Chondrocyte (in vitro differentiated cells): ENCODE results near the gene LTO1. TPM values are rescaled to one million over a fixed set of nuclear protein-coding genes. Genes with fewer than 3 reads are reported as not detected.
A peak's percentile ranks its signal among the peaks of the same experiment; 100 is the strongest.

Source experiments
- DNase-seq: peaks from one replicate; pipeline ENCODE4 v3.0.0; 2021; ENCODE audit warnings: mixed read lengths, low spot score
- H3K27ac Mint-ChIP-seq: one replicate; pipeline ENCODE4 v1.8.0; 2021; ENCODE audit warnings: mild to moderate bottlenecking, moderate library complexity, mixed read lengths; ENCODE audit not compliant: unreplicated experiment
- H3K27me3 Mint-ChIP-seq: 2 replicates; pipeline ENCODE4 v1.8.0; 2021; ENCODE audit warnings: low read depth, mixed read lengths
- H3K36me3 Mint-ChIP-seq: 2 replicates; pipeline ENCODE4 v1.8.0; 2021; ENCODE audit warnings: low read depth, mixed read lengths
- H3K4me1 Mint-ChIP-seq: 2 replicates; pipeline ENCODE4 v1.8.0; 2021; ENCODE audit warnings: low read depth, mild to moderate bottlenecking, mixed read lengths
- H3K4me3 Mint-ChIP-seq: one replicate; pipeline ENCODE4 v1.8.0; 2021; ENCODE audit warnings: mild to moderate bottlenecking, moderate library complexity, mixed read lengths; ENCODE audit not compliant: unreplicated experiment
- H3K9me3 Mint-ChIP-seq: 2 replicates; pipeline ENCODE4 v1.8.0; 2021; ENCODE audit warnings: low read depth, mixed read lengths
- long read RNA-seq: library from polyadenylated mRNA; stranded (forward); transcript quantifications from one replicate; pipeline ENCODE4 v2.0.0, GENCODE V29; 2021
- total RNA-seq: library from RNA; stranded (reverse); gene quantifications from 3 replicates; pipeline ENCODE4 v1.2.1, GENCODE V29; 2021
- TF ChIP-seq, protein P1 (sequence below): fragments of 200-600 bp; sonication (generic); IDR thresholded peaks from 2 replicates; pipeline ENCODE4 v1.5.0; 2021; ENCODE audit warnings: antibody characterized with exemption, mild to moderate bottlenecking, moderate library complexity

LTO1 gene, protein sequence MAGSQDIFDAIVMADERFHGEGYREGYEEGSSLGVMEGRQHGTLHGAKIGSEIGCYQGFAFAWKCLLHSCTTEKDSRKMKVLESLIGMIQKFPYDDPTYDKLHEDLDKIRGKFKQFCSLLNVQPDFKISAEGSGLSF
- 15.5 to 21.9 TPM (median 16.2 TPM) in 3 replicates for total RNA-seq
- long read RNA-seq, transcript LTO1-201 (5 exons, 2,478 nt) = major isoform, 8 of 17 reads
- long read RNA-seq, partial matches to known transcripts = 1 of 17 reads
- long read RNA-seq, other reads (novel, unspliced or antisense) = 4 of 17 reads

DNA sequence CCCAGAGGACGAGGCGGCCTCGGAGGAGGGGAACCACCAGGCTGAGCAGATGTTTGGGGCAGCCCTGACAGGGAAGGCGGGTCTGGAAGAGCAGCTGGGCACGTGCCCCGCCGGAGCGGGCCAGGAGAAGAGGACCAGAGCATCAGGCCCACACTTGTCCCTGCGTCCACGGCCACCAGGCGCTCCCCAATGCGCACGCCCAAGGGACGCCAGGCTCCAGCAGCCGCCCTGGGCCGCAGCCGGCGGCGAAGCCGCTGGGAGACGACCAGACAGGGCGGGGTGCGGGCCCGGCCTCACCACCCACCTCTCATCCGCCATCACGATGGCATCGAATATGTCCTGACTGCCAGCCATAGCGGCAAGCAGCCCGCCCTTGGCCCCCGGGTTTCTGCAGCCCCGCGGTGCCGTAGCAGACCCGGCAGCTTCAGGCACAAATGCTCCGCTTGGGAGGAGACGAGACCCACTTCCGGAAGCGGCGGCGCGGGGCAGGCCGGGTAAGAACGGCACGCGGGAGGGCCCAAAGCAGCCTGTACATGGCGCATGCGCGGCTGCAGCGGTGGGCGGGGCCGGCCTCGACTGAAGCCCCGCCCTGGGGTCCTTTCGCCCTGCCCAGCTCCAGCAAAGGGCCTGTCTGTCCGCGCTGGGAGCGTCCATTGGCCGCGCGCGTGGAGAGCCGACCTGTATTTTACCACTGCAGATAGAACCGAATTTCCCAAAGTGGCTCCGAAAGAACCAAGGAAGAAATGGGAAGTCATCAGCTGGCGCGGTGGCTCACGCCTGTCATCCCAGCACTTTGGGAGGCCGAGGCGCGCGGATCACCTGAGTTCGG is at the start of gene LTO1:
LTO1 (minus strand) TSS at position 468 of the 829 bp plus-strand sequence; CDS start at position 354, 114 bp downstream.
- H3K36me3 Mint-ChIP-seq = peaks cover under 1% of the 10 kb centered on the region
- no peaks in the 10 kb centered on the region for H3K27me3 Mint-ChIP-seq
- H3K27ac Mint-ChIP-seq = peak within 1 kb of the TSS; percentile 96
- H3K9me3 Mint-ChIP-seq = no peaks in the 10 kb centered on the region
- peak within 1 kb of the TSS; percentile 91 for H3K4me3 Mint-ChIP-seq
- DNase-seq = no peak
- peaks cover 26% of the 10 kb centered on the region for H3K4me1 Mint-ChIP-seq
- TF ChIP-seq, protein P1, sequence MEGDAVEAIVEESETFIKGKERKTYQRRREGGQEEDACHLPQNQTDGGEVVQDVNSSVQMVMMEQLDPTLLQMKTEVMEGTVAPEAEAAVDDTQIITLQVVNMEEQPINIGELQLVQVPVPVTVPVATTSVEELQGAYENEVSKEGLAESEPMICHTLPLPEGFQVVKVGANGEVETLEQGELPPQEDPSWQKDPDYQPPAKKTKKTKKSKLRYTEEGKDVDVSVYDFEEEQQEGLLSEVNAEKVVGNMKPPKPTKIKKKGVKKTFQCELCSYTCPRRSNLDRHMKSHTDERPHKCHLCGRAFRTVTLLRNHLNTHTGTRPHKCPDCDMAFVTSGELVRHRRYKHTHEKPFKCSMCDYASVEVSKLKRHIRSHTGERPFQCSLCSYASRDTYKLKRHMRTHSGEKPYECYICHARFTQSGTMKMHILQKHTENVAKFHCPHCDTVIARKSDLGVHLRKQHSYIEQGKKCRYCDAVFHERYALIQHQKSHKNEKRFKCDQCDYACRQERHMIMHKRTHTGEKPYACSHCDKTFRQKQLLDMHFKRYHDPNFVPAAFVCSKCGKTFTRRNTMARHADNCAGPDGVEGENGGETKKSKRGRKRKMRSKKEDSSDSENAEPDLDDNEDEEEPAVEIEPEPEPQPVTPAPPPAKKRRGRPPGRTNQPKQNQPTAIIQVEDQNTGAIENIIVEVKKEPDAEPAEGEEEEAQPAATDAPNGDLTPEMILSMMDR = no peak

DNA sequence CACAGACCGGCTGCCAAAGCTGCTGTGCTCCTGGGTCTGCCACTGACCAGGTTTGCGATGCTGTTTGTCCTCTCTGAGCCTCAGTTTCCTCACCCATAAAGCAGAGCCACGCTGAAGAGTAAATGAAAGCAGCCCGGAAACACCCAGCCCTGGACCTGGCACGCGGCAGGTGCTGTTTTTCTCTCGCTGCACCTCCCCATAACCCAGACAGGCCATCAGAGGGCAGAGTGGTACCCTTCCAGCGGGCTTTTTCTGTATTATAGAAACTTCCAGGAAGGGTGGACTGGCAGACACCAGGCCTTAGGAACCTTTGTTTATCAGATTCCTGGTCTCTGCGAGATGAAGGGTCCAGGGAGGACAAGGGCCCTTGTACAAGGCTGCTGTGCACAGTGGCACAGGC is 46.6 kb upstream of the LTO1 start:
- no peaks in the 10 kb centered on the region for H3K9me3 Mint-ChIP-seq
- H3K4me1 Mint-ChIP-seq = peaks cover 2% of the 10 kb centered on the region
- TF ChIP-seq, protein P1 = peak; percentile 66
- no peaks in the 10 kb centered on the region for H3K36me3 Mint-ChIP-seq
- peaks cover 39% of the 10 kb centered on the region for H3K27me3 Mint-ChIP-seq
- no peak overlapping the region for H3K27ac Mint-ChIP-seq
- H3K4me3 Mint-ChIP-seq = no peak overlapping the region
- no peak for DNase-seq

DNA sequence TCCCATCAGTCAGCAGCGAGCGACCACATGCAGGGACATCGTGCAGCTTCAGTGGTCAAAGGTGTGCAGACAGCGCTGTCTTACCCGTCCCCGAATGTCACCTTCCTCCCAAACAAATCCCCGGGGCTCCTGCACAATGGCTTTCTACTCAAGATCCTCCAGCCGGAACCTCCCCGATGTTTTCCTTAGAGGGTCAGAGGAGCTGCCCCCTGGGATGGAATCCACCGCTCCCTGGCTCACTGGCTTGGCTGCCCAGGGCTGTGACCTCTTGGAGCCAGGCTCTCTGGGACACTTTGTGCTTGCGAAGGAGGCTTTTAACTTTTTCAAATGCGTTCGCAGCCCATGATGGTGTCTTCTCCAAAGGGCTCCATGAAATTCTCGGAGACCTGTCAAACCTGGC is 46.0 kb upstream of the LTO1 start:
- Mint-ChIP-seq H3K4me1 (peaks cover 2% of the 10 kb centered on the region), H3K27me3 (peaks cover 39% of the 10 kb centered on the region), H3K27ac (no peak overlapping the region), H3K9me3 (no peaks in the 10 kb centered on the region), H3K36me3 (no peaks in the 10 kb centered on the region), H3K4me3 (no peak overlapping the region)
- TF ChIP-seq, protein P1 = no peak
- no peak for DNase-seq

DNA sequence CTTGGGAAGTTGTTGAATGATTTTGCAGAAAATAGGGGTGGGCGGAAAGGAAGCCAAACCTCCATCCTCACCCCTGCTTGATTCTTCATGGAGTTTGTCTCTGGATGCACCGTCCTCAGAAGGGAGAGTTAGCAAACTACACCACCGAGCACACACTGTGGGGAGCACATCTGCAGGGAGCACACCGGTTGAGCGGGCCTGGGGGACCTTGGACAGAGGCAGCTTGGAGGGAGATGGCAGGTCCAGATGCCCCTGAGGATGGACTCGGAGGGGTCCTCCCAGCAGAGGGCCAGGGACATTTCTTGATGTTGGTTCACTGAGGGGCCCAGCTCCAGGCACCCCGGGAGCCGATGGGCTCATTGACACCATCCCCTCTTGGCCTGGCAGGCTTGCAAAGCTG is 43.8 kb upstream of the LTO1 start:
- Mint-ChIP-seq H3K27ac (no peak overlapping the region), H3K4me1 (peaks cover 2% of the 10 kb centered on the region), H3K4me3 (no peak overlapping the region), H3K36me3 (no peaks in the 10 kb centered on the region), H3K27me3 (peaks cover 34% of the 10 kb centered on the region), H3K9me3 (no peaks in the 10 kb centered on the region)
- no peak for DNase-seq
- TF ChIP-seq, protein P1 = no peak

DNA sequence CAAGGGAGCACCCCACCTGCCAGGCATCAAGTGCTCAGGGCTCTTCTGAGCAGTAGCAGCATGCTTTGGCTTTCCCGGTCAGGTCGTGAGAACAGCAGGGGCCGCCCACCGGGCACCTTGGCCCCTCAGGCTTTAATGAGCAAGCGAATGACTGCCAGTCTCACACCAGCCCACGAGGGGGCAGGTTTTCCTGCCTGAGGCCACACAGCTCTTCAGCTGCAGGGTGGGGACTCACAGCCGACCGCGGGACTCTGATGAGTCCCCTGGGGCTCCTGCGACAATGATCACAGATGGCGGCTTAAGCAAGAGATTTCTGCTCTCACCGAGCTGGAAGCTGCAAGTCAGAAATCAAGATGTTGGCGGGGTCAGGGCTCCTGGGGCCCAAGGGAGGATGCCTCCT is 43.0 kb upstream of the LTO1 start:
- TF ChIP-seq, protein P1 = peak; percentile 90
- DNase-seq = no peak
- peaks cover 31% of the 10 kb centered on the region for H3K27me3 Mint-ChIP-seq
- H3K27ac Mint-ChIP-seq = no peak overlapping the region
- no peak overlapping the region for H3K4me3 Mint-ChIP-seq
- no peaks in the 10 kb centered on the region for H3K9me3 Mint-ChIP-seq
- H3K4me1 Mint-ChIP-seq = peaks cover 2% of the 10 kb centered on the region
- no peaks in the 10 kb centered on the region for H3K36me3 Mint-ChIP-seq
